ENCODE results near the gene ADAMTSL4. TPM values are rescaled to one million over a fixed set of nuclear protein-coding genes. Genes with fewer than 3 reads are reported as not detected.

The ADAMTSL4 gene
- total RNA-seq, 4 donors from 2014 or later = 10.1 to 15.9 (median 13.6) TPM

GRCh38 chr1:150545486-150546032, 3.6 kb upstream of the ADAMTSL4 start:
- WGBS, 2 donors = 87 to 92% methylated on average over 6 of the region's 6 CpGs
- DNase-seq (ENCODE audit: low spot score in 2 of 2) = no peak
- intact Hi-C loops (cut with DNase I; ENCODE audit: low total_unique reads) = no loop called here
- TF ChIP-seq POLR2A (IDR thresholded peaks at IDR 0.05) (no peak), CTCF (IDR thresholded peaks at IDR 0.05) (no peak)
- H3K4me3 ChIP-seq (ENCODE audit: low read depth, poor library complexity, severe bottlenecking) = no peak overlapping the region

- WGBS, 2 donors = 70 to 80% methylated on average over 16 of the region's 16 CpGs
- intact Hi-C loops (cut with DNase I; ENCODE audit: low total_unique reads) = no loop called here
- TF ChIP-seq POLR2A (IDR thresholded peaks at IDR 0.05) (no peak), CTCF (IDR thresholded peaks at IDR 0.05) (no peak)
- H3K4me3 ChIP-seq (ENCODE audit: low read depth, poor library complexity, severe bottlenecking) = no peak overlapping the region
- DNase-seq (ENCODE audit: low spot score in 2 of 2) = no peak
These were observed 2.8 kb upstream of the ADAMTSL4 start for GRCh38 chr1:150546294-150546937.

GRCh38 chr1:150548324-150548631, 930 bp upstream of the ADAMTSL4 start:
- no peak for DNase-seq (ENCODE audit: low spot score in 2 of 2)
- intact Hi-C loops (cut with DNase I; ENCODE audit: low total_unique reads) = no loop called here
- WGBS, 2 donors = 58 to 60% methylated on average over 4 of the region's 4 CpGs
- H3K4me3 ChIP-seq (ENCODE audit: low read depth, poor library complexity, severe bottlenecking) = no peak overlapping the region
- TF ChIP-seq POLR2A (IDR thresholded peaks at IDR 0.05) = no peak
- TF ChIP-seq CTCF (IDR thresholded peaks at IDR 0.05) = no peak

- 22 to 23% methylated on average over 18 of the region's 43 CpGs for WGBS, 2 donors
- peak overlapping the region; percentile 36 for H3K4me3 ChIP-seq (ENCODE audit: low read depth, poor library complexity, severe bottlenecking)
- DNase-seq (ENCODE audit: low spot score in 2 of 2) = peak in 1 of 2 donors; percentile 94
- TF ChIP-seq POLR2A (IDR thresholded peaks at IDR 0.05) (no peak), CTCF (IDR thresholded peaks at IDR 0.05) (no peak)
- intact Hi-C loops (cut with DNase I; ENCODE audit: low total_unique reads) = loop anchor here (10.0 kb wide), 1 partner anchor 445 kb away; no protein-coding TSS in a partner anchor
These were observed 451 bp downstream of the ADAMTSL4 start for GRCh38 chr1:150549496-150550221.

- TF ChIP-seq POLR2A (IDR thresholded peaks at IDR 0.05) = no peak
- TF ChIP-seq CTCF (IDR thresholded peaks at IDR 0.05) = no peak
- no peak for DNase-seq (ENCODE audit: low spot score in 2 of 2)
- intact Hi-C loops (cut with DNase I; ENCODE audit: low total_unique reads) = loop anchor here (10.0 kb wide), 1 partner anchor 444 kb away; no protein-coding TSS in a partner anchor
- H3K4me3 ChIP-seq (ENCODE audit: low read depth, poor library complexity, severe bottlenecking) = no peak overlapping the region
- WGBS, 2 donors = 34 to 41% methylated on average over 22 of the region's 22 CpGs
These were observed 1.2 kb downstream of the ADAMTSL4 start for GRCh38 chr1:150550222-150551050.

Data from lower leg skin (tissue), 4 donors.